ENCODE results near the gene CCND2. TPM values are rescaled to one million over a fixed set of nuclear protein-coding genes. Genes with fewer than 3 reads are reported as not detected.

Gene CCND2
- 21.3 and 30.6 TPM in 2 replicates for total RNA-seq

DNA sequence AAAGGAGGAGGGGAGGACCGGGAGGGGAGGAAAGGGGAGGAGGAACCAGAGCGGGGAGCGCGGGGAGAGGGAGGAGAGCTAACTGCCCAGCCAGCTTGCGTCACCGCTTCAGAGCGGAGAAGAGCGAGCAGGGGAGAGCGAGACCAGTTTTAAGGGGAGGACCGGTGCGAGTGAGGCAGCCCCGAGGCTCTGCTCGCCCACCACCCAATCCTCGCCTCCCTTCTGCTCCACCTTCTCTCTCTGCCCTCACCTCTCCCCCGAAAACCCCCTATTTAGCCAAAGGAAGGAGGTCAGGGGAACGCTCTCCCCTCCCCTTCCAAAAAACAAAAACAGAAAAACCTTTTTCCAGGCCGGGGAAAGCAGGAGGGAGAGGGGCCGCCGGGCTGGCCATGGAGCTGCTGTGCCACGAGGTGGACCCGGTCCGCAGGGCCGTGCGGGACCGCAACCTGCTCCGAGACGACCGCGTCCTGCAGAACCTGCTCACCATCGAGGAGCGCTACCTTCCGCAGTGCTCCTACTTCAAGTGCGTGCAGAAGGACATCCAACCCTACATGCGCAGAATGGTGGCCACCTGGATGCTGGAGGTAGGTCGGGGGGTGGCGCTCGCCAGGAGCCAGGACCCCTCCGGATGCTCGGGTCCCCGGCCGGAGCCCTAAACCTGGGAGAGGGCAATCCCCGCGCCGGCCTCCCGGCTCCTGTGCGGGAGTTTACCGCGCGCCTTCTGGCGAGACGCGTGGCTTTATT lies at the start of gene CCND2:
Gene CCND2 (plus strand): TSS at position 111 of the 744 bp plus-strand sequence. CDS start 279 bp downstream, at position 390.

GRCh38 chr12:4320853-4321701 lies 47.5 kb downstream of the CCND2 start, which contains the start of gene TIGAR:
TSS of gene TIGAR (plus strand) at chr12:4321213. CDS start at chr12:4321272, 59 bp downstream.

Other genes with a start within 250 kb of the CCND2 start
- gene TIGAR, start 47.5 kb downstream of the CCND2 start, total RNA-seq: 6.1 and 7.7 TPM in 2 replicates
- not detected in 2 replicates for gene FGF23, start 106.0 kb downstream of the CCND2 start, total RNA-seq
- gene FGF6, start 172.1 kb downstream of the CCND2 start, total RNA-seq: not detected in 2 replicates